Measurements from ENCODE around the gene ESPN.
"Not testable (repeated sequence)": the region's sequence is repeated elsewhere in the genome, so short reads cannot be mapped to it uniquely, and the experiment has no call there.

GRCh38 chr1:6445929-6446328 is 21.4 kb downstream of the ESPN start:
- TF ChIP-seq, protein P1, sequence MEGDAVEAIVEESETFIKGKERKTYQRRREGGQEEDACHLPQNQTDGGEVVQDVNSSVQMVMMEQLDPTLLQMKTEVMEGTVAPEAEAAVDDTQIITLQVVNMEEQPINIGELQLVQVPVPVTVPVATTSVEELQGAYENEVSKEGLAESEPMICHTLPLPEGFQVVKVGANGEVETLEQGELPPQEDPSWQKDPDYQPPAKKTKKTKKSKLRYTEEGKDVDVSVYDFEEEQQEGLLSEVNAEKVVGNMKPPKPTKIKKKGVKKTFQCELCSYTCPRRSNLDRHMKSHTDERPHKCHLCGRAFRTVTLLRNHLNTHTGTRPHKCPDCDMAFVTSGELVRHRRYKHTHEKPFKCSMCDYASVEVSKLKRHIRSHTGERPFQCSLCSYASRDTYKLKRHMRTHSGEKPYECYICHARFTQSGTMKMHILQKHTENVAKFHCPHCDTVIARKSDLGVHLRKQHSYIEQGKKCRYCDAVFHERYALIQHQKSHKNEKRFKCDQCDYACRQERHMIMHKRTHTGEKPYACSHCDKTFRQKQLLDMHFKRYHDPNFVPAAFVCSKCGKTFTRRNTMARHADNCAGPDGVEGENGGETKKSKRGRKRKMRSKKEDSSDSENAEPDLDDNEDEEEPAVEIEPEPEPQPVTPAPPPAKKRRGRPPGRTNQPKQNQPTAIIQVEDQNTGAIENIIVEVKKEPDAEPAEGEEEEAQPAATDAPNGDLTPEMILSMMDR (IDR thresholded peaks at IDR 0.05; ENCODE audit: poor library complexity), result not testable (repeated sequence)
- not testable (repeated sequence) for TF ChIP-seq EZH2phosphoT487 (IDR thresholded peaks at IDR 0.05; ENCODE audit: low read depth, severe bottlenecking, unreplicated experiment)
